Measurements from ENCODE around the gene DYNC2I2. TPM values are rescaled to one million over a fixed set of nuclear protein-coding genes. Genes with fewer than 3 reads are reported as not detected.

The DYNC2I2 gene
- total and polyA plus RNA-seq, 2 experiments from 2014 or later: 58.8 to 93.1 TPM

GRCh38 chr9:128619779-128620178, 36.9 kb downstream of the DYNC2I2 start:
- no peak for DNase-seq
- TF ChIP-seq EZH2phosphoT487 (IDR thresholded peaks at IDR 0.05; ENCODE audit: insufficient read depth, low read depth) (no peak), EZH2 (IDR thresholded peaks at IDR 0.05; ENCODE audit: insufficient read depth, poor library complexity, severe bottlenecking) (no peak)
- H2AFZ ChIP-seq: no peak overlapping the region
- peaks cover 92% of the 10 kb centered on the region for H3K36me3 ChIP-seq (ENCODE audit: low read depth)
- H3K4me2 ChIP-seq (ENCODE audit: unreplicated experiment): no peak overlapping the region
- peaks cover 33% of the 10 kb centered on the region for H3F3A ChIP-seq (ENCODE audit: insufficient read depth)
- H3K4me3 ChIP-seq: no peak overlapping the region
- H3K79me2 ChIP-seq (ENCODE audit: insufficient read depth): no peaks in the 10 kb centered on the region; the same call in 1 of the 2 replicates
- H3K9me2 ChIP-seq (ENCODE audit: insufficient read depth): no peaks in the 10 kb centered on the region
- no peaks in the 10 kb centered on the region for H4K20me1 ChIP-seq (ENCODE audit: insufficient read depth)
- no peaks in the 10 kb centered on the region for H3K27me3 ChIP-seq (replicated peaks; ENCODE audit: insufficient read depth)
- WGBS, 2 experiments (ENCODE audit: low coverage in 1 of 2, low lambda C conversion rate in 2 of 2, missing lambda C conversion rate in 2 of 2): 94 to 96% methylated on average over 5 of the region's 5 CpGs
- no peaks in the 10 kb centered on the region for H3K4me1 ChIP-seq (ENCODE audit: insufficient read depth)
- H3K27ac ChIP-seq: no peak overlapping the region
- H3K9ac ChIP-seq: no peak overlapping the region
- H3K9me3 ChIP-seq (ENCODE audit: low read depth): no peaks in the 10 kb centered on the region
- in situ Hi-C loops (cut with MboI): no loop called here

GRCh38 chr9:128619127-128619526, 37.5 kb downstream of the DYNC2I2 start:
- H2AFZ ChIP-seq: no peak overlapping the region
- H3K36me3 ChIP-seq (ENCODE audit: low read depth): peaks cover 92% of the 10 kb centered on the region
- H3F3A ChIP-seq (ENCODE audit: insufficient read depth): peaks cover 35% of the 10 kb centered on the region
- no peaks in the 10 kb centered on the region for H3K4me1 ChIP-seq (ENCODE audit: insufficient read depth)
- no peaks in the 10 kb centered on the region; the same call in 1 of the 2 replicates for H3K79me2 ChIP-seq (ENCODE audit: insufficient read depth)
- WGBS, 2 experiments (ENCODE audit: low coverage in 1 of 2, low lambda C conversion rate in 2 of 2, missing lambda C conversion rate in 2 of 2): 93 to 96% methylated on average over 6 of the region's 6 CpGs
- in situ Hi-C loops (cut with MboI): no loop called here
- H3K27me3 ChIP-seq (replicated peaks; ENCODE audit: insufficient read depth): no peaks in the 10 kb centered on the region
- no peak for TF ChIP-seq EZH2phosphoT487 (IDR thresholded peaks at IDR 0.05; ENCODE audit: insufficient read depth, low read depth)
- TF ChIP-seq EZH2 (IDR thresholded peaks at IDR 0.05; ENCODE audit: insufficient read depth, poor library complexity, severe bottlenecking): no peak
- no peaks in the 10 kb centered on the region for H3K9me3 ChIP-seq (ENCODE audit: low read depth)
- no peaks in the 10 kb centered on the region for H4K20me1 ChIP-seq (ENCODE audit: insufficient read depth)
- DNase-seq: no peak
- no peaks in the 10 kb centered on the region for H3K9me2 ChIP-seq (ENCODE audit: insufficient read depth)
- H3K4me3 ChIP-seq: no peak overlapping the region
- H3K27ac ChIP-seq: no peak overlapping the region
- H3K9ac ChIP-seq: no peak overlapping the region
- no peak overlapping the region for H3K4me2 ChIP-seq (ENCODE audit: unreplicated experiment)

- no peak overlapping the region for H2AFZ ChIP-seq
- no peaks in the 10 kb centered on the region for H3K9me2 ChIP-seq (ENCODE audit: insufficient read depth)
- H3F3A ChIP-seq (ENCODE audit: insufficient read depth): peaks cover 43% of the 10 kb centered on the region
- in situ Hi-C loops (cut with MboI): no loop called here
- H3K27me3 ChIP-seq (replicated peaks; ENCODE audit: insufficient read depth): no peaks in the 10 kb centered on the region
- 80% methylated on average over 8 of the region's 8 CpGs for WGBS, 2 experiments (ENCODE audit: low coverage in 1 of 2, low lambda C conversion rate in 2 of 2, missing lambda C conversion rate in 2 of 2)
- no peaks in the 10 kb centered on the region for H4K20me1 ChIP-seq (ENCODE audit: insufficient read depth)
- H3K4me3 ChIP-seq: no peak overlapping the region
- no peak for TF ChIP-seq EZH2 (IDR thresholded peaks at IDR 0.05; ENCODE audit: insufficient read depth, poor library complexity, severe bottlenecking)
- no peak for TF ChIP-seq EZH2phosphoT487 (IDR thresholded peaks at IDR 0.05; ENCODE audit: insufficient read depth, low read depth)
- no peak overlapping the region for H3K4me2 ChIP-seq (ENCODE audit: unreplicated experiment)
- no peak overlapping the region for H3K27ac ChIP-seq
- H3K9me3 ChIP-seq (ENCODE audit: low read depth): no peaks in the 10 kb centered on the region
- H3K4me1 ChIP-seq (ENCODE audit: insufficient read depth): no peaks in the 10 kb centered on the region
- peaks cover 92% of the 10 kb centered on the region for H3K36me3 ChIP-seq (ENCODE audit: low read depth)
- no peaks in the 10 kb centered on the region; the same call in 1 of the 2 replicates for H3K79me2 ChIP-seq (ENCODE audit: insufficient read depth)
- no peak for DNase-seq
- H3K9ac ChIP-seq: no peak overlapping the region
These were observed 38.7 kb downstream of the DYNC2I2 start for GRCh38 chr9:128617943-128618342.

- peaks cover 36% of the 10 kb centered on the region; the same call in 1 of the 2 replicates for H3F3A ChIP-seq (ENCODE audit: insufficient read depth)
- H3K36me3 ChIP-seq (ENCODE audit: low read depth): peaks cover 94% of the 10 kb centered on the region
- H3K9ac ChIP-seq: no peak overlapping the region
- DNase-seq: no peak
- H3K4me3 ChIP-seq: no peak overlapping the region
- H3K9me2 ChIP-seq (ENCODE audit: insufficient read depth): no peaks in the 10 kb centered on the region
- no peak overlapping the region for H3K4me2 ChIP-seq (ENCODE audit: unreplicated experiment)
- 96 to 97% methylated on average over 12 of the region's 12 CpGs for WGBS, 2 experiments (ENCODE audit: low coverage in 1 of 2, low lambda C conversion rate in 2 of 2, missing lambda C conversion rate in 2 of 2)
- H3K9me3 ChIP-seq (ENCODE audit: low read depth): no peaks in the 10 kb centered on the region
- no peaks in the 10 kb centered on the region for H3K27me3 ChIP-seq (replicated peaks; ENCODE audit: insufficient read depth)
- H4K20me1 ChIP-seq (ENCODE audit: insufficient read depth): no peaks in the 10 kb centered on the region
- in situ Hi-C loops (cut with MboI): no loop called here
- no peak overlapping the region for H2AFZ ChIP-seq
- H3K79me2 ChIP-seq (ENCODE audit: insufficient read depth): peaks cover 10% of the 10 kb centered on the region
- TF ChIP-seq EZH2phosphoT487 (IDR thresholded peaks at IDR 0.05; ENCODE audit: insufficient read depth, low read depth) (no peak), EZH2 (IDR thresholded peaks at IDR 0.05; ENCODE audit: insufficient read depth, poor library complexity, severe bottlenecking) (no peak)
- H3K27ac ChIP-seq: no peak overlapping the region
- no peaks in the 10 kb centered on the region for H3K4me1 ChIP-seq (ENCODE audit: insufficient read depth)
These were observed 41.1 kb downstream of the DYNC2I2 start for GRCh38 chr9:128615571-128615970.

GRCh38 chr9:128614728-128615127, 41.9 kb downstream of the DYNC2I2 start:
- DNase-seq: no peak
- Histone ChIP-seq H3K27me3 (replicated peaks; ENCODE audit: insufficient read depth) (no peaks in the 10 kb centered on the region), H3K79me2 (ENCODE audit: insufficient read depth) (peaks cover 10% of the 10 kb centered on the region), H3K9me3 (ENCODE audit: low read depth) (no peaks in the 10 kb centered on the region), H2AFZ (no peak overlapping the region), H3K36me3 (ENCODE audit: low read depth) (peaks cover 94% of the 10 kb centered on the region), H3K9me2 (ENCODE audit: insufficient read depth) (no peaks in the 10 kb centered on the region), H3K4me2 (ENCODE audit: unreplicated experiment) (no peak overlapping the region), H4K20me1 (ENCODE audit: insufficient read depth) (no peaks in the 10 kb centered on the region), H3K27ac (no peak overlapping the region), H3K4me3 (no peak overlapping the region), H3K4me1 (ENCODE audit: insufficient read depth) (no peaks in the 10 kb centered on the region), H3F3A (ENCODE audit: insufficient read depth) (peaks cover 28% of the 10 kb centered on the region; the same call in 1 of the 2 replicates), H3K9ac (no peak overlapping the region)
- 97 to 100% methylated on average over 1 of the region's 1 CpG for WGBS, 2 experiments (ENCODE audit: low coverage in 1 of 2, low lambda C conversion rate in 2 of 2, missing lambda C conversion rate in 2 of 2)
- in situ Hi-C loops (cut with MboI): no loop called here
- TF ChIP-seq EZH2phosphoT487 (IDR thresholded peaks at IDR 0.05; ENCODE audit: insufficient read depth, low read depth): no peak
- TF ChIP-seq EZH2 (IDR thresholded peaks at IDR 0.05; ENCODE audit: insufficient read depth, poor library complexity, severe bottlenecking): no peak
